OCI-LY1 (cell line): ENCODE data around the gene RAI14.

Source experiments
- H2AFZ ChIP-seq: fragments of 200-600 bp; sonication (generic), shearing (Covaris generic); 2 replicates; pipeline ENCODE4 v1.6.0; 2014; ENCODE audit warnings: antibody characterized with exemption, mild to moderate bottlenecking, low read length
- H3F3A ChIP-seq: fragments of 200-600 bp; sonication (generic), shearing (Covaris generic); 2 replicates; pipeline ENCODE4 v1.6.0; 2014; ENCODE audit warnings: mild to moderate bottlenecking, antibody characterized with exemption, low read length, moderate library complexity; ENCODE audit not compliant: insufficient read depth
- H3K27ac ChIP-seq: fragments of 200-600 bp; sonication (generic); 2 replicates; pipeline ENCODE4 v1.5.1; 2014; ENCODE audit warnings: low read length, mixed run types, mild to moderate bottlenecking, low read depth; ENCODE audit not compliant: poor library complexity, severe bottlenecking
- H3K27me3 ChIP-seq: fragments of 200-600 bp; sonication (generic); 2 replicates; pipeline ENCODE4 v1.6.0; 2014; ENCODE audit warnings: antibody characterized with exemption, mild to moderate bottlenecking, low read length, moderate library complexity; ENCODE audit not compliant: insufficient read depth
- H3K36me3 ChIP-seq: fragments of 200-600 bp; sonication (generic); 2 replicates; pipeline ENCODE4 v1.6.1; 2014; ENCODE audit warnings: mild to moderate bottlenecking, antibody characterized with exemption, low read length, moderate library complexity, mixed read lengths; ENCODE audit not compliant: insufficient read depth
- H3K4me1 ChIP-seq: fragments of 200-600 bp; sonication (generic); 2 replicates; pipeline ENCODE4 v1.5.1; 2014; ENCODE audit warnings: mild to moderate bottlenecking, low read length, moderate library complexity; ENCODE audit not compliant: insufficient read depth, severe bottlenecking
- H3K4me2 ChIP-seq: fragments of 200-600 bp; sonication (generic), shearing (Covaris generic); 2 replicates; pipeline ENCODE4 v1.6.1; 2014; ENCODE audit warnings: low read length
- H3K4me3 ChIP-seq: fragments of 200-600 bp; sonication (generic); 2 replicates; pipeline ENCODE4 v1.5.1; 2014; ENCODE audit warnings: low read length, low read depth, mild to moderate bottlenecking, mixed read lengths; ENCODE audit not compliant: poor library complexity, severe bottlenecking
- H3K79me2 ChIP-seq: fragments of 200-600 bp; shearing (Covaris generic); 2 replicates; pipeline ENCODE4 v1.6.1; 2016; ENCODE audit warnings: mixed run types, low read length, mixed read lengths; ENCODE audit not compliant: insufficient read depth
- H3K9ac ChIP-seq: fragments of 200-600 bp; sonication (generic), shearing (Covaris generic); 2 replicates; pipeline ENCODE4 v1.6.1; 2014; ENCODE audit warnings: mild to moderate bottlenecking, low read length, mixed read lengths
- H3K9me2 ChIP-seq: fragments of 200-600 bp; sonication (generic), shearing (Covaris generic); 2 replicates; pipeline ENCODE4 v1.6.1; 2014; ENCODE audit warnings: low read depth, mild to moderate bottlenecking, low read length, mixed read lengths
- H3K9me3 ChIP-seq: fragments of 200-600 bp; shearing (Covaris generic); 2 replicates; pipeline ENCODE4 v1.6.1; 2014; ENCODE audit warnings: low read length, mixed read lengths
- H4K20me1 ChIP-seq: fragments of 200-600 bp; sonication (generic), shearing (Covaris generic); 2 replicates; pipeline ENCODE4 v1.6.0; 2016; ENCODE audit warnings: mild to moderate bottlenecking, low read length; ENCODE audit not compliant: insufficient read depth
- CTCF ChIP-seq: fragments of 200-600 bp; sonication (generic), shearing (Covaris generic); IDR thresholded peaks from 2 replicates; pipeline ENCODE4 v1.5.1; 2017; ENCODE audit warnings: mild to moderate bottlenecking, antibody characterized with exemption, low read length, moderate library complexity, mixed read lengths
- EZH2 ChIP-seq: fragments of 200-600 bp; sonication (generic), shearing (Covaris generic); IDR thresholded peaks from 2 replicates; pipeline ENCODE4 v1.8.0; 2017; ENCODE audit warnings: borderline replicate concordance, mixed run types, mild to moderate bottlenecking, antibody characterized with exemption, low read length, moderate library complexity, mixed read lengths

RAI14 gene

GRCh38 chr5:34690898-34691297, 34.8 kb downstream of the RAI14 start:
- Histone ChIP-seq H3K9me2 (no peaks in the 10 kb centered on the region), H3K79me2 (no peaks in the 10 kb centered on the region), H2AFZ (no peak overlapping the region), H3K9ac (no peak overlapping the region), H3K4me3 (no peak overlapping the region), H3K4me1 (no peaks in the 10 kb centered on the region), H3K27ac (no peak overlapping the region), H4K20me1 (no peaks in the 10 kb centered on the region), H3K27me3 (no peaks in the 10 kb centered on the region), H3K36me3 (no peaks in the 10 kb centered on the region), H3K4me2 (no peak overlapping the region), H3K9me3 (no peaks in the 10 kb centered on the region), H3F3A (no peaks in the 10 kb centered on the region)
- TF ChIP-seq CTCF (no peak), EZH2 (no peak)

GRCh38 chr5:34691326-34691725, 35.2 kb downstream of the RAI14 start:
- TF ChIP-seq EZH2, result no peak
- no peak for TF ChIP-seq CTCF
- H3K4me1 ChIP-seq, result no peaks in the 10 kb centered on the region
- no peaks in the 10 kb centered on the region for H3F3A ChIP-seq
- H3K79me2 ChIP-seq, result no peaks in the 10 kb centered on the region
- H3K4me3 ChIP-seq, result no peak overlapping the region
- no peaks in the 10 kb centered on the region for H3K9me3 ChIP-seq
- H2AFZ ChIP-seq, result no peak overlapping the region
- H4K20me1 ChIP-seq, result no peaks in the 10 kb centered on the region
- no peak overlapping the region for H3K9ac ChIP-seq
- H3K36me3 ChIP-seq, result no peaks in the 10 kb centered on the region
- H3K27ac ChIP-seq, result no peak overlapping the region
- H3K9me2 ChIP-seq, result no peaks in the 10 kb centered on the region
- no peak overlapping the region for H3K4me2 ChIP-seq
- H3K27me3 ChIP-seq, result no peaks in the 10 kb centered on the region

DNA sequence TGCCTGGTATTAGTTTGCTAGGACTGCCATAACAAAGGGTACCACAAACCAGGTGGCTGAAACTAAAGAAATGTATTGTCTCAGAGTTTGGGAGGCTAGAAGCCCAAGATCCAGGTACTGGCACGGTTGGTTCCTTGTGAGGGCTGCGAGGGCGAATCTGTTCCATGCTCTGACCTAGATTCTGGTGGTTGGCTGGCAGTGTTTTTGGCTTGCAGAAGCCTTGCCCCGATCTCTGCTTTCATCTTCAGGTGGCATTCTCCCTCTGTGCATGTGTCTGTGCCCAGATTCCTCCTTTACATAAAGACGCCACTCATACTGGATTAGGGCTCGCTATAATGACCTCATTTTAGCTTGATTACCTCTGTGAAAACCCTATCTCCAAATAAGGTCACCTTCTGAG, 36.7 kb downstream of the RAI14 start:
- H3K9me3 ChIP-seq, result no peaks in the 10 kb centered on the region
- H2AFZ ChIP-seq, result no peak overlapping the region
- no peaks in the 10 kb centered on the region for H3K36me3 ChIP-seq
- H3K79me2 ChIP-seq, result no peaks in the 10 kb centered on the region
- H3K4me3 ChIP-seq, result no peak overlapping the region
- no peaks in the 10 kb centered on the region for H3K27me3 ChIP-seq
- no peaks in the 10 kb centered on the region for H4K20me1 ChIP-seq
- no peak overlapping the region for H3K4me2 ChIP-seq
- H3K9me2 ChIP-seq, result no peaks in the 10 kb centered on the region
- no peaks in the 10 kb centered on the region for H3F3A ChIP-seq
- H3K27ac ChIP-seq, result no peak overlapping the region
- no peak overlapping the region for H3K9ac ChIP-seq
- H3K4me1 ChIP-seq, result no peaks in the 10 kb centered on the region
- no peak for TF ChIP-seq EZH2
- no peak for TF ChIP-seq CTCF
